ENCODE measurements around the gene SPSB3. TPM values are rescaled to one million over a fixed set of nuclear protein-coding genes. Genes with fewer than 3 reads are reported as not detected.

The SPSB3 gene
- total and polyA plus RNA-seq, 2 of the 4 experiments (the other 2 are of a cell fraction), result 9.1 to 30.8 TPM

- no peak for TF ChIP-seq NFE2L2 (IDR thresholded peaks at IDR 0.05; ENCODE audit: low read depth, low read length)
Observed at GRCh38 chr16:1744338-1744840, 38.0 kb downstream of the SPSB3 start (continued).

- POLR2A ChIA-PET (ENCODE audit: unreplicated experiment), result no interaction called here
- intact Hi-C loops (cut with micrococcal nuclease), result no loop called here
- BruUV-seq (replicated peaks), result TSS peak; percentile 39
Observed at GRCh38 chr16:1743376-1744337, 38.7 kb downstream of the SPSB3 start.

More at GRCh38 chr16:1743376-1744337, 38.7 kb downstream of the SPSB3 start:
- H3K9ac ChIP-seq (ENCODE audit: low read depth, low read length), result no peak overlapping the region
- ATAC-seq (ENCODE audit: low read depth), result no peak
- H3K18ac ChIP-seq (ENCODE audit: low read depth, low read length), result no peak overlapping the region
- CTCF ChIA-PET, result no interaction called here
- H3K9me1 ChIP-seq (ENCODE audit: insufficient read depth, low read length), result peaks cover 6% of the 10 kb centered on the region
- peaks cover 24 to 56% of the 10 kb centered on the region in 2 experiments for H3K79me1 ChIP-seq (ENCODE audit: low read depth in 1 of 2, low read length in 2 of 2)
- 96% methylated on average over 17 of the region's 32 CpGs; no CpG with 5 or more reads in 1 of the 2 experiments for WGBS, 2 experiments (ENCODE audit: extremely low coverage in 2 of 2, insufficient read length in 1 of 2)
- no peak overlapping the region for H4K5ac ChIP-seq (ENCODE audit: low read depth, low read length)
- no peaks in the 10 kb centered on the region for H3K9me3 ChIP-seq (ENCODE audit: control insufficient read depth, insufficient read depth, low read length)
- no peak overlapping the region for H4K91ac ChIP-seq (ENCODE audit: insufficient read depth, low read depth, low read length)
- in situ Hi-C loops (cut with MboI; ENCODE audit: low sequenced_read_pairs) (no loop called here), dilution Hi-C loops (cut with HindIII; ENCODE audit: low sequenced_read_pairs, unreplicated experiment) (no loop called here)
- TF ChIP-seq RCOR1 (IDR thresholded peaks at IDR 0.05; ENCODE audit: insufficient replicate concordance, low read length), result no peak
- no peak for TF ChIP-seq MAFK (IDR thresholded peaks at IDR 0.05; ENCODE audit: low read depth, low read length)
- TF ChIP-seq BHLHE40 (IDR thresholded peaks at IDR 0.05; ENCODE audit: low read depth, low read length), result no peak
- TF ChIP-seq CEBPB (IDR thresholded peaks at IDR 0.05; ENCODE audit: low read depth, low read length), result no peak
- TF ChIP-seq MXI1 (IDR thresholded peaks at IDR 0.05; ENCODE audit: borderline replicate concordance, low read depth, low read length), result no peak
- TF ChIP-seq NFE2L2 (IDR thresholded peaks at IDR 0.05; ENCODE audit: low read depth, low read length), result no peak
- TF ChIP-seq RAD21 (IDR thresholded peaks at IDR 0.05; ENCODE audit: low read length), result no peak
- no peak for TF ChIP-seq CTCF (conservative IDR thresholded peaks at IDR 0.05; ENCODE audit: low read depth, low read length)
- TF ChIP-seq FOS (IDR thresholded peaks at IDR 0.05; ENCODE audit: low read depth, low read length), result no peak
- no peak overlapping the region for H3K56ac ChIP-seq (ENCODE audit: extremely low read depth, insufficient read depth, low read length)
- no peak overlapping the region for H2BK20ac ChIP-seq (ENCODE audit: low read depth, low read length)
- no peak overlapping the region for H2BK120ac ChIP-seq (ENCODE audit: low read depth, low read length)
- H3K27ac ChIP-seq (ENCODE audit: insufficient read depth, low read length), result no peak overlapping the region
- no peak overlapping the region for H3K4ac ChIP-seq (ENCODE audit: low read depth, low read length)
- no peak overlapping the region for H3K4me2 ChIP-seq (ENCODE audit: low read depth, low read length)
- DNase-seq, result no peak
- H2AK9ac ChIP-seq (replicated peaks; ENCODE audit: low read depth, low read length, poor library complexity), result peak overlapping the region; percentile 13
- H3K4me3 ChIP-seq (ENCODE audit: insufficient read depth, low read depth, low read length), result no peak overlapping the region
- no peak overlapping the region for H2BK5ac ChIP-seq (ENCODE audit: low read depth, low read length, poor library complexity, severe bottlenecking)
- H3K27me3 ChIP-seq (ENCODE audit: control insufficient read depth, insufficient read depth, low read length), result no peaks in the 10 kb centered on the region
- H3K36me3 ChIP-seq (ENCODE audit: control insufficient read depth, insufficient read depth, low read length), result peaks cover 51% of the 10 kb centered on the region
- peak overlapping the region; percentile 11 for H2AFZ ChIP-seq (replicated peaks; ENCODE audit: low read length, poor library complexity)
- no peak overlapping the region for H2AK5ac ChIP-seq (ENCODE audit: low read depth, low read length)
- H3K14ac ChIP-seq (replicated peaks; ENCODE audit: low read depth, low read length), result no peak overlapping the region
- no peak overlapping the region for H2BK15ac ChIP-seq (ENCODE audit: low read depth, low read length)
- peaks cover 2% of the 10 kb centered on the region; the same call in 1 of the 2 replicates for H3K4me1 ChIP-seq (ENCODE audit: control insufficient read depth, insufficient read depth, low read length)
- H3K23ac ChIP-seq (ENCODE audit: low read depth, low read length), result no peak overlapping the region
- H4K20me1 ChIP-seq (ENCODE audit: insufficient read depth, low read length), result peaks cover 32% of the 10 kb centered on the region
- H4K8ac ChIP-seq (ENCODE audit: low read depth in 2 of 2, low read length in 2 of 2), result no peak overlapping the region

Data from IMR-90 (cell line).